HG03520 (cell line): ENCODE measurements around the gene GOLGA6C.
"Not testable (repeated sequence)": the region's sequence is repeated elsewhere in the genome, so short reads cannot be mapped to it uniquely, and the experiment has no call there.

Experiments
- ATAC-seq: cut with Tn5 transposase; IDR thresholded peaks from one replicate; pipeline ENCODE4 v1.9.1; 2021; ENCODE audit warnings: mild to moderate bottlenecking, moderate library complexity; ENCODE audit not compliant: unreplicated experiment

Gene GOLGA6C, protein sequence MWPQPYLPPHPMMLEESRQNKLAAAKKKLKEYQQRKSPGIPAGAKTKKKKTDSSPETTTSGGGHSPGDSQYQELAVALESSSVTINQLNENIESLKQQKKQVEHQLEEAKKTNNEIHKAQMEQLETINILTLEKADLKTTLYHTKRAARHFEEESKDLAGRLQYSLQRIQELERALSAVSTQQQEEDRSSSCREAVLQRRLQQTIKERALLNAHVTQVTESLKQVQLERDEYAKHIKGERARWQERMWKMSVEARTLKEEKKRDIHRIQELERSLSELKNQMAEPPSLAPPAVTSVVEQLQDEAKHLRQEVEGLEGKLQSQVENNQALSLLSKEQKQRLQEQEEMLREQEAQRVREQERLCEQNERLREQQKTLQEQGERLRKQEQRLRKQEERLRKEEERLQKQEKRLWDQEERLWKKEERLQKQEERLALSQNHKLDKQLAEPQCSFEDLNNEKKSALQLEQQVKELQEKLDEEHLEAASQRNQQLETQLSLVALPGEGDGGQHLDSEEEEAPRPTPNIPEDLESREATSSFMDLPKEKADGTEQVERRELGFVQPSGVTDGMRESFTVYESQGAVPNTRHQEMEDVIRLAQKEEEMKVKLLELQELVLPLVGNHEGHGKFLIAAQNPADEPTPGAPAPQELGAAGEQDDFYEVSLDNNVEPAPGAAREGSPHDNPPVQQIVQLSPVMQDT

DNA sequence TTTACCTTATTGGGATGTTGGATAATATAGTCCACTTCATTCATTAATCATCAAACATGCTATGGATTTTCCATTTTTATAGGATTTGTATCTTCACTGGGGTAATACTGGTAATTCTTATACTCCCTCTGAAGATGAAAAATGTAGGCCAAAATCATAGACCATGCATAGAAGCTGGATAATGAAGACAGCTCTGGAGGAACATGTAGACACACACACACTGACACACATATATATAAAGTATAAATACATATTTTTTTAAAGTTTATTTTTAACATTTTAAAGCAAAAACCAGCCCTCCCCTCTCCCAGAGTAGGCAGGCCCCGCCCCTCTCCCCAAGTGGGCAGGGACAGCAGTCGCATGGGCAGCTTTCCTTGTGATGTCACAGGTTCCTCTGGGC lies at the start of gene GOLGA6C:
Gene GOLGA6C, plus strand, starts transcription at position 301 of the 400 bp plus-strand sequence. CDS start 265 bp downstream, outside the sequence.
- not testable (repeated sequence) for ATAC-seq

DNA sequence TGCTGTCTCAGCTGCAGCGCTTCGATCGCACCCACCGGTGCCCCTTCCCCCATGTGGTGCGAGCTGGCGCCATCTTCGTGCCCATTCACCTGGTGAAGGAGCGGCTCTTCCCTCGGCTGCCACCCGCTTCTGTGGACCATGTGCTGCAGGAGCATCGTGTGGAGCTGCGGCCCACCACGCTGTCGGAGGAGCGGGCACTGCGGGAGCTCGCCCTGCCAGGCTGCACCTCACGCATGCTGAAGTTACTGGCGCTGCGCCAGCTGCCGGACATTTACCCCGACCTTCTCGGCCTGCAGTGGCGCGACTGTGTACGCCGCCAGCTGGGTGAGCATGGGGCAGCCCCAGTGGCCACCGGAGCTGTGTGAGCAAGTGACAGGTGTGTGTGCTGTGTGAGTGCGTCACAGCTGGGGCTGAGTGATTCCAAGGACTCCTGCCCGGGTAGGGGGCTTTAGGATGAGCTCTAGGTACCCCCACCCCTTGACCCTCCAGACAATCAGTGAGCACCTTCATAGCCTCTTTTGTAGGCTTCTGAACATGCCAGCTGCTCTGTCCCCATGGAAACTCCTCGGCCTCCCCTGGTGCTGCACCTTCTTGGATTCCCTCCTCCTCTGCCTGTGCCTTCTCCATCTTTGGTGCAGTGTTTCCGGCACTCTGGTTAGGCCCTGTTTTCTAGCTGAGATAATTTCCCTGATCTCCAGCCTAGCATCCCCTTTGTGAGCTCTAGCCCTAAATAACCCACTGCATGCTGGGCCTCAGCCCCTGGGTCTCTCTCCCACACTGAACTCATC lies 49.4 kb upstream of the GOLGA6C start:
- ATAC-seq: no peak

GRCh38 chr15:75209289-75209676 lies 48.9 kb upstream of the GOLGA6C start:
- ATAC-seq: no peak

GRCh38 chr15:75210811-75211230 lies 47.3 kb upstream of the GOLGA6C start:
- ATAC-seq: no peak

DNA sequence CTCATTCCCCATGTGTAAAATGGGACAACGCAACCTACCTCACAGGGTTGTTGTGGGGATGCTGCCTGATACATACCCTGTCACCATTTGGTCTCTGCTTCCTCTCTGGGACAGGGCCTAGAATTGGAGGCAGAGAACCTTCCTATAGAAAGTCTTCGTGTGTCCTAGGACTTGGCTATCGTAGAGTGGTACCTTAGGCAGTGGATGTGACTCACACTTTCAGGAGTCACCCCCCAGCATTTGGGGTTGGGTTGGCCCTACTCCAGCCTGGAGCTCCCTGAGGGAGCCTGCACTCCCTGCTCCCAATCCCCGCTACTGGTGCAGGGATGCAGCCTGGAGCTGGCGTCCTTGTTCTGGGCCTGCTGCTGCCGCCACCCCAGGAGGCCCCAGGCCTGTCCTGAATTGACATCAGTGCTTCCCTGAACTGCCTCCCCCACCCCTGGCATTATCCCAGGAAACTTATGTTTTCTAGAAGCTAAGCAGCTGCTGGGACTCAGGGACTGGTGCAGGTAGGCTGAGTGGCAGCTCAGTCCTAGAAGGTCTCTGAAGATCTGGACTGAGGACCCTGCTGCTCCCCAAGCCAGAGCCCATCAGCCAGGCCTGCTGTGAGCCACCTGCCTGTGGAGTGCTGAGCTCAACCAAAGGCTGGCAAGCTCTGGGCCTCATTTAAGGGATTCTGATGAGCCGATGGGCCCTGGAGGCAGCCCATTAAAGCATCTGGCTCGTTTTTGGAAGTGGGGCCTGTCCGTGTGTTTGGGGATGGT lies 46.5 kb upstream of the GOLGA6C start:
- no peak for ATAC-seq

GRCh38 chr15:75212200-75212858 lies 45.8 kb upstream of the GOLGA6C start:
- ATAC-seq: no peak

DNA sequence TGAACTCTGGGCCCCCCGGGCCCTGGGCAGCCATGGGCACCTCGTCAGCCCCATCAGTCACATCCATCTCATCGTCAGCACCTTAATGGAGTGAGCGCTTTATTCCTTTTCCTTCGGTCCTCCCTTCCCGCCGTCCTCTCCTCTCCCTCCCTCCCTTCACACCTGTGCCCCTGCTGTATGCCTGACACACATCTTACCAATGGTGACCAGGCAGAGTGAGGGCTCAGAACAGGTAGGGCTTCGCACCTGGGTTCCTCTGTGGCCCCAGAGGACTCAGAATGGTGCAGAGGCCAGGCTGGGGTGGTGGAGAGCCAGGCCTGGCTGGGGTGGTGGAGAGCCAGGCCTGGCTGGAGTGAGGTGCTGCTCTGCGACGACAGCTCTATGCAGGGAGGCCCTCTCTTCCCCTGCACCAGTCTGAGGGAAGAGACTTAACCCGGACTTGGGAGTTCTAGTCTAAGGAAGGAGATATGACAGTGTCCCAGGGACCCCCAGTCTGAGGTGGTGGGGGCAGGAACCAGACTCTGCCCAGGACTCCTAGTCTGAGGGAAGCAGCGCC lies 44.8 kb upstream of the GOLGA6C start:
- ATAC-seq: no peak

GRCh38 chr15:75213768-75214221 lies 44.3 kb upstream of the GOLGA6C start:
- no peak for ATAC-seq

GRCh38 chr15:75214293-75215096 lies 43.6 kb upstream of the GOLGA6C start:
- ATAC-seq: no peak

DNA sequence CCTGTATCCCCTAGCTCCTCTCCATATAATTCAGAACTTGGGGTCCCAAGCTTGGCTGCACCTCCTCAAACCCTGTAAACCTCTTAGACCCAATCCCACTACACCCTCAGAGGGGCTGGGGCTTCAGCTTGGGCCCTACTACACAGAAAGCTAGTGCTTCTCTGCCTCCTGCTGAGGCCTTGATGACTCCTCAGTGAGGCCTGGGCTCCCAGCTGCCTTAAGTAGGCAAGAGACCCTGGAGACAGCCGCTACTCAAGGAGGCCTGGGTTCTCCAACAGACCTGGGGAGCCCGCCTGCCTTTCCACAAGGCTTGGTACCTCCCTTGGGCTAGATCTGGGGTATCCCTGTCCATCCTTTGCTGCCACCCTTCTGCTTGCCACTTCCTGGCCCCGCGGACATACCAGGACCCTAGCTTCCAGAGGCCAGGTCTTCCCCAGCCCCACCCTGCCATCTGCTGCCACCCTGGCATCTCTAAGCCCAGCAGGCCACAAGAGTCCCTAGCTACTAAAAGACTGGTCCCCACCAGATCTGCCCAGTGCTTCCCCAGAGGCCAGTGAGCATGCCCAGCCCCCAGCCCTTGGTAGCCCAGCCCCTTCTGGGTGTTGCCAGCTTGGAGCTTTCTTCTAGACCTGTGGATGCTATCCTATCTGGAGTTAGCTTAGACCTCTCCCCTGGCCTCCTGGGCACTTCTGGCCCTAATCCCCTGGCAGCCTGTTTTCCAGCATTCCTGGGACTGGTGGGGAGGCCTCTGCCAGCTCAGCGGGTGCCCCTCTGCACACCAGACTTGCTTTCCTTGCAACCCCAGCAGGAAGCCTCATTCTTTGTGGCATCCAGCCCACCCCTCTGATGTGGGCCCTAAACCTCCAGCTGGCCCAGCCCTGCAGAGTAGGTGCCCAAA lies 42.8 kb upstream of the GOLGA6C start:
- ATAC-seq: no peak

DNA sequence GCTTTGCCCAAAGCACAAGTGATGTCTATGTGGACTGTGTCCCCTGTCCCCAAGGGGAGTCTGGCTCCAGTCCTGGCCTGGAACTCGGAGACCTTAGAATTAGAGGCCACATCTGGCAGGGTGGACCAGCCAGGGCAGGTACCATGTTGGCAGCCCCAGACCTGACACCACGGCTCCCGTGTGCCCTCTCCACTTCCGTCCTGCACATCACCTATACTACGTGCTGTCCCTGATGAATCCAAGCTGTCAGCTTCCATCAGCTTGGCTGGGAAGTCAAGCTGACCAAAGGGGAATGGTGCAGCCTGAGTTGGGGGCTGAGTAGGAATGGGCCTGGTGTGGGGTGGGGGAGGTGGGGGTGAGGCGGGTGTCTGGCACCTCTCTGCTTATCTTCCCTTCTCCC lies 41.1 kb upstream of the GOLGA6C start:
- no peak for ATAC-seq

DNA sequence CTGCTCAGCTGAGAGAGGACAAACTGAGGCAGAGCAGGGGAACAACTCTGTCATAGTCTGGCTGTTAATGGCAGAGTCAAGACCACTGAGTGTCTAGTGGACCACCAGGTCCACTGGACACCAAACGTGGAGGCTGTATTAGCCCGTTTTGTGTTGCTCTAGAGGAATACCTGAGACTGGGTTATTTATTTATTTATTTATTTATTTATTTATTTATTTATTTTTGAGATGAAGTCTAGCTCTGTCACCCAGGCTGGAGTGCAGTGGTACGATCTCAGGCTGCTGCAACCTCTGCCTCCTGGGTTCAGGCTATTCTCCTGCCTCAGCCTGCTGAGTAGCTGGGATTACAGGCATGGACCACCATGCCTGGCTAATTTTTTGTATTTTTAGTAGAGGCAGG lies 40.6 kb upstream of the GOLGA6C start:
- ATAC-seq: not testable (repeated sequence)

DNA sequence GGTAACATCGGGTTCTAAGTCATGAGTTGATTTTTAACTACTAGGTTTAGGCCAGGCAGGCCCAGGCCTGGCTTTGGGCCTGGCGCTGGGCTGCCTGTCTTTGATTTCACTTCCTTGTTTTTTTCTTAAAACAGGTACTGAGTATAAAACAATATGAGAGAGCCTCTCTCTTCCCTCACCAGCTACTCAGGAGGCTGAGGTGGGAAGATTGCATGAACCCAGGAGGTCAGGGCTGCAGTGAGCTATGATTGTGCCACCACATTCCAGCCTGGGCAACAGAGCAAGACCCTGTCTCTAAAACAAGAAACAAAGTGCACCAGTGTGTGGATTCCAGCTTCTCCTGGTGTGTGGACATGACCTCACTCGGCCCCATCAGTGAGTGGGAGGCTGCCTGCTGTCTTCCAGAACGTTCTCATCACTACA lies 38.6 kb upstream of the GOLGA6C start:
- ATAC-seq: not testable (repeated sequence)

- ATAC-seq: no peak
Observed at GRCh38 chr15:75223688-75224087, 34.4 kb upstream of the GOLGA6C start.

GRCh38 chr15:75224281-75224680 lies 33.9 kb upstream of the GOLGA6C start:
- ATAC-seq: no peak

DNA sequence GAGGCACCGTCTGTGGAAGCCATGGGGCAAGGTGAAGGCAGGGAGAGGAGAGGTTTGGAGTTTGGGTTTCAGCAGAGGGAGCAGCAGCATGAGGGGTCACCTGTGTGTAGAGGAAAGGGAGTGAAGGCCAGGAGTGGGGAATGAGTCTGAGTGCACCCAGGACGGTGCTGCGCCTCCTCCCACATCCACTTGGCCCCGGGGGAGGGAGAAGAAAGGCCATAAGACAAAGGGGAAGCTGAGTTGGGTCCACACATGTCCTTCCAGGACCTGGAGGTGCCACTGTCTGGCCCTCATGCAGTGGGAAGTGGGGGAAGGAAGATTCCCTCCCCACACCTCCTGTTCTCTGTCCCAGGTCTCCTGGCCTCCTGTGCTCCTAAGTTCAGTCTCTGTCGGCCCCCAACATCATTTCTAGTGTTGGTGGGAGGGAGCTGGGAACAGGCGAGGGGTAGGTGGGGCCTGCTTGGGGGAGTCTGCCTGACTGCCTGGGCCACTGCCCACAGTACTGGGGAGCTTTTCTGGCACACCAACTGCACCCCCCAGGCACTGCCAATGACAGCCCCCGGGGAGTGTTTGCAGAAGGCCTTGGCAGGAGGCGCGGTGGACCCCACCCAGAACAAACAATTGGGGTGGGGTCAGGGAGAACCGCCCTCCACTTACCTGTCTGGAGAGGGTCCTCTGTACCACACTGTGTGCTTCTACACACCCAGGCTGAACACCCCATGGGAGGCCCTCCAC lies 32.9 kb upstream of the GOLGA6C start:
- not testable (repeated sequence) for ATAC-seq
